Activated CD4-positive, alpha-beta memory T cell treated with anti-CD3 and anti-CD28 coated beads, Interleukin-2, amount 10 ng/mL, durations not matched to agents 7 days and 5 days (primary cell): ENCODE measurements around the gene BAZ1A. TPM values are rescaled to one million over a fixed set of nuclear protein-coding genes. Genes with fewer than 3 reads are reported as not detected.

Experiments
- CTCF ChIA-PET: fragments of 350-600 bp; sonication (Branson Sonifier 250); formaldehyde crosslinking; loops from one replicate; lab custom pipeline; 2021; ENCODE audit warnings: antibody characterized with exemption, inconsistent platforms; lab: Charles Lee
- POLR2A ChIA-PET: fragments of 350-600 bp; sonication (Branson Sonifier 250); formaldehyde crosslinking; loops from one replicate; lab custom pipeline; 2021; ENCODE audit warnings: antibody characterized with exemption; lab: Charles Lee
- DNase-seq: peaks from one replicate; pipeline ENCODE4 v3.0.0-alpha.2; 2020
- H3K27ac Mint-ChIP-seq: one replicate; pipeline ENCODE4 v1.8.0; 2021; ENCODE audit warnings: mild to moderate bottlenecking, mixed read lengths
- H3K27me3 Mint-ChIP-seq: one replicate; pipeline ENCODE4 v1.8.0; 2021; ENCODE audit warnings: mixed read lengths
- H3K36me3 Mint-ChIP-seq: one replicate; pipeline ENCODE4 v1.8.0; 2021; ENCODE audit warnings: low read depth, mixed read lengths
- H3K4me1 Mint-ChIP-seq: one replicate; pipeline ENCODE4 v1.8.0; 2021; ENCODE audit warnings: mixed read lengths
- H3K4me3 Mint-ChIP-seq: one replicate; pipeline ENCODE4 v1.8.0; 2021; ENCODE audit warnings: mild to moderate bottlenecking, mixed read lengths
- H3K9me3 Mint-ChIP-seq: one replicate; pipeline ENCODE4 v1.8.0; 2021; ENCODE audit warnings: mixed read lengths
- total RNA-seq, 2 experiments: library from RNA; stranded (reverse); gene quantifications; one replicate each; pipeline ENCODE4 v1.2.3, GENCODE V29; 2021

The BAZ1A gene
- total RNA-seq, 2 experiments from 2014 or later = 49.8 to 53.1 TPM

GRCh38 chr14:34711169-34711568 lies 164.0 kb downstream of the BAZ1A start:
- Mint-ChIP-seq H3K27me3 (no peaks in the 10 kb centered on the region), H3K4me1 (peaks cover 31% of the 10 kb centered on the region), H3K9me3 (no peaks in the 10 kb centered on the region), H3K4me3 (no peak overlapping the region), H3K36me3 (peaks cover 25% of the 10 kb centered on the region), H3K27ac (no peak overlapping the region)
- CTCF ChIA-PET = interaction anchor here (2.0 to 6.8 kb wide), 2 partner anchors 12 to 39 kb away, joined by 9 to 37 read pairs; no protein-coding TSS in a partner anchor
- DNase-seq = no peak
- POLR2A ChIA-PET = interaction anchor here (1.0 kb wide), 1 partner anchor 46 kb away, joined by 3 read pairs; no protein-coding TSS in a partner anchor

GRCh38 chr14:34710744-34711143 lies 164.4 kb downstream of the BAZ1A start:
- Mint-ChIP-seq H3K27me3 (no peaks in the 10 kb centered on the region), H3K36me3 (peaks cover 25% of the 10 kb centered on the region), H3K9me3 (no peaks in the 10 kb centered on the region), H3K27ac (no peak overlapping the region), H3K4me1 (peaks cover 28% of the 10 kb centered on the region), H3K4me3 (no peak overlapping the region)
- no peak for DNase-seq
- ChIA-PET POLR2A (interaction anchor here (1.0 kb wide), 1 partner anchor 45 kb away, joined by 3 read pairs; no protein-coding TSS in a partner anchor), CTCF (interaction anchor here (2.0 to 6.8 kb wide), 2 partner anchors 12 to 38 kb away, joined by 9 to 37 read pairs; no protein-coding TSS in a partner anchor)

GRCh38 chr14:34710006-34710405 lies 165.2 kb downstream of the BAZ1A start:
- Mint-ChIP-seq H3K27me3 (no peaks in the 10 kb centered on the region), H3K4me1 (peaks cover 20% of the 10 kb centered on the region), H3K9me3 (no peaks in the 10 kb centered on the region), H3K27ac (no peak overlapping the region), H3K4me3 (no peak overlapping the region), H3K36me3 (peaks cover 25% of the 10 kb centered on the region)
- no peak for DNase-seq
- CTCF ChIA-PET = interaction anchor here (2.0 to 6.8 kb wide), 2 partner anchors 13 to 38 kb away, joined by 9 to 37 read pairs; no protein-coding TSS in a partner anchor
- POLR2A ChIA-PET = no interaction called here

- Mint-ChIP-seq H3K27ac (no peak overlapping the region), H3K4me1 (peaks cover 7% of the 10 kb centered on the region), H3K9me3 (no peaks in the 10 kb centered on the region), H3K4me3 (no peak overlapping the region), H3K36me3 (peaks cover 15% of the 10 kb centered on the region), H3K27me3 (no peaks in the 10 kb centered on the region)
- POLR2A ChIA-PET = interaction anchor here (1.4 kb wide), 1 partner anchor 15 kb away, joined by 3 read pairs; no protein-coding TSS in a partner anchor
- no peak for DNase-seq
- CTCF ChIA-PET = interaction anchor here (0.6 to 6.8 kb wide), 2 partner anchors 15 to 17 kb away, joined by 3 to 37 read pairs; no protein-coding TSS in a partner anchor
Observed at GRCh38 chr14:34707722-34708121, 167.4 kb downstream of the BAZ1A start.

Other genes starting within 250 kb of the BAZ1A start
- gene SNX6, start 245.2 kb downstream of the BAZ1A start, total RNA-seq = 100 to 1,000 TPM; 112 to 117 TPM
- gene CFL2, start 160.8 kb downstream of the BAZ1A start, total RNA-seq = 1 to 10 TPM; 7.7 to 9.0 TPM
- gene SRP54, start 107.6 kb upstream of the BAZ1A start, total RNA-seq = 10 to 100 TPM; 69.4 to 71.2 TPM
- gene FAM177A1, start 170.9 kb upstream of the BAZ1A start, total RNA-seq = 10 to 100 TPM; 51.4 to 51.5 TPM
- gene PPP2R3C, start 246.6 kb upstream of the BAZ1A start, total RNA-seq = 10 to 100 TPM; 51.7 to 59.4 TPM
- 10 to 100 TPM; 43.3 to 44.9 TPM for gene PRORP, start 247.2 kb upstream of the BAZ1A start, total RNA-seq